HG03066 (cell line): Measurements from ENCODE around the gene BCR.

ENCODE experiments used
- ATAC-seq: cut with Tn5 transposase; IDR thresholded peaks from one replicate; pipeline ENCODE4 v1.9.1; 2021; ENCODE audit warnings: low read depth; ENCODE audit not compliant: unreplicated experiment

Gene BCR

DNA sequence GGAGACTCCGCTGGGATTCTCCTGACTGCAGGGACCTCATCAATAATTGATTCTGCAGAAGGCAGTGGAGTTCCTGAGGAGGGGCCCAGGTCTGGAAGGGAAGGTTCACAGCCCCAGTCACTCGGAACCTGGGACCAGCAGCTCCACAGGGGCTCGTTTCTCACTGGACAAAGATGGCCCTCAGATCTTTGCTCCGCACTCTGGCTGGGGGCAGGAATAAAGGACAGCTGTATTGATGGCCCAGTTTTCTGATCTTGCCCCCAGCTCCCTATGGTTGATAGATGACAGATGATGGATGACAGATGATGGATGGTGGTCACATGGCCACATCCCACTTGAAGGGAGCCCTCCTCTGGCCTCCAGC, 11.3 kb upstream of the BCR start:
- no peak for ATAC-seq

DNA sequence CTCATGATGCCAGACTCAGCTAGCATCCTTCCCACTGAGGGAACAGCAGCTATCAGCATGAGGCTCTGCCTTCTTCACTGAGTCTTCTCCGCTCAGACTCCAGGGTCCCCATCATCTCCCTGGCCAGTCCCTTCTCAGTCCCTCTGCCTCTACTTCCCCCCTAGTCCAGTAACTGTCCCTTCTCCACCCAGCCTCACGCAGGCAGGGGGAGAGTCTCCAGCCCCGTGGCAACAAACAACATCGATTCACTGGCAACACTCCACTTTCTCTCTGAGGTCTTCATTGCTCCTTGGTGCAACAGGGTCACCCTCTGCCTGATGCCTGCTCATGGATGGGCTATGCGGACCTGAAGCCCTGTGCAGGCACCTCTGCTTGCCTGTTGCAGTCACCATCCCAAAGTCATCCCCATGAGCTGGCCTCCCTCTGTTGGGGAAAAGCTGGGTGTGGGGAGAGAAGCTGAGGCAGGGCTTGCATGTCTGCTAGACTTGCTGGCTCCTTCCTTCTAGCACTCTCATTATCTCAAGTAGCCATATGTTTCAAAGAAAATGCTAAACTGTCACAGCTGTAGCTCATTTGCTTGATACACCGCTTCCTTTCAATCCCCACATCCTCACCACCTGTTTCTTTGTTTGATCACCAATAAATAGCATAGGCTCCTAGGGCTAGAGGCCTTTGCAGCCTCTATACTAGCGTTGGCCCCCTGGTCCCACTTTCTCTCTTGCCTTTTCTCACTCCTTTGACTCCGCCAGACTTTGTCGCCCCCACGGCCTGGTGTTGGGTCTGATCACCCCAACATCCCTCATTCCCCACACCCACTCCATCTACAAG, 4.3 kb upstream of the BCR start:
- no peak for ATAC-seq

DNA sequence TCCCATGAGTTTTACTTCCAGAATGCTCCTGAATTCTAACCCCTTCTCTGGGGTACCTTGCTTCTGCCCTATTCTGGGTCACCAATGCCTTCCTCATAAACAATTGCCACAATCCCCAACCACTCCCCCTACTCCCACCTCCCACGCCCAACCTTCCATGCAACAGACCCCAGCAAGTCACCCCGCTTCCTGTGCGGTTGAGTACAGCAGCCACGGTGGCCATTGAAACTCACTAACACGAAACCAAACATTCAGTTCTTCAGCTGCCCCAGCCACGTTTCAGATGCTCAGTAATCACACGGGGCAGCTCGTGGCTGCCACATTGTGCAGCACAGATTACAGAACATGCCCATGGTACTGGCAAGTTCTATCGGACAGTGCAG, 3.7 kb upstream of the BCR start:
- ATAC-seq: no peak

GRCh38 chr22:23177197-23177596, 3.1 kb upstream of the BCR start:
- no peak for ATAC-seq

DNA sequence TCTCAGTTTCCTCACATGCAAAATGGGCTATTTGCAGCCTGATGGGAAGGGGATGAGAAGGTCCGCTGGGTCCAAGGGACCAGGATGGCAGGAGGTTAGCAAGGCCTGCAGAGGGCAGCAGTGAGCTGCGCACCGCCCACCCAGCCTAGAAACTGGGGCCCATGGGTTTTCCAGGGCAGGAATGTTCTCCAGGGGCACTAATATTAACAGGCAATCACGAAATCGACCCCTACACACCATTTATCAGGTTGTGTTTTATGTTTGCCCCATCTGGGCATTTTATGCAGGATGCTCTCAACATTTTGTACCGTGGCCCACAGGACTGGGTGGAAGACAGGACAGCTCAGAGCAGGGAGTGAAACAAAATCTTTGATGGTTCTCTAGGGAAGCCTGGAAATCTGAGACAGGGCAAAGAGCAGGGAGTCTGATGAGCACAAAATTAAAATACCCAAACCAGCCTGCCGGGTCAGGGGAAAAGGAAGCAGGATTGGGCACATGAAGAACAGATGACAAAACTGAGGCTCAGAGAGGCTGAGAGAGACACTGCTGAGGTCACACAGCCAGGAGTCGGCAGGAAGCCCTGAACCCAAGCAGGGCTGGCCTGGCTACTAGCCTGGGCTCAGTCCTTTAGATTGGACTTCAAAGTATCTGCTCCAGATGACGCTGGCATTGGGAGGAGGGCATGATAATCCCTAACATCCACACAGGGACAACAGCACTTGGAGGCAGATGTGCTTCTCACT, 1.6 kb upstream of the BCR start:
- no peak for ATAC-seq

DNA sequence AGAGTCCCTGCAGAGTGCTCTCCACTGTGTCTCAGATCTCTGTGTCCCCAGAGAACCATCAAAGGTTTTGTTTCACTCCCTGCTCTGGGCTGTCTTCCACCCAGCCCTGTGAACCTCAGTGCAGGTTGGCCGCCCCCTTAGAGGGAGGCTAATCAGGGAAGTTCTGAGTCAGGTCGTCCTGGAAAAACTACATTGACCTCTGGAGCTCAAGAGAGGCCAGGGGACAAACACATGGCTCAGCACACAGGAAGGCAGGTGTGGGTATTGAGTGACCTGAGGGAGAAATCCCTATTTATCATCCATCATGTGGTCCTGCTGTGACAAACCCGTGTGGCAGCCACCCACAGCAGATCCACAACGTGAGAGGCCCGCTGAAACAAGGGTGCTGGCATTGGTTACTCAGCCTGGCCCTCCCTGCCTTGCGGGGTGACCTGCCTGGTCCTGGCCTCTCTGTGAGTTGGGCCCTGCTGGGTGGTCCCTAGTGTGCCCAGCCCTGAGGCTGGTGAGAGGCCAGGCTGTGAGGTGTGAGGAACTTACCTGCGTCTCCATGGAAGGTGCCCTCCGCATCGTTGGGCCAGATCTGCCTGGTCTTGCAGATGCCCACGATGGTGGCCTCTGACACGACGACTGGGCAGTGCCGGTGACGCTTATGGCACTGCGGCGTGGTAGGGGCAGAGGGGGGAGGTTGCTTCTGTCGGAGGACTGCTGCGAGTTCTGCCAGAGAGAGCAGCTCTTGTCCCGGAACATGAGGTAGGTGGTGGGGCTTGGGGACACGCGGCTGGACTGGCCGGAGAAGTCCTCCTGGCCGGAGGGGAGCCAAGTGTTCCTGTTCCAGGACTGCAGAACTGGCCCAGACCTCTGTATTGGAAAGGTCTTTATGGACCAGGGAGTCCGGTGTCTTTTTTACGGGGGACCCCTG, 669 bp upstream of the BCR start:
- ATAC-seq: no peak

DNA sequence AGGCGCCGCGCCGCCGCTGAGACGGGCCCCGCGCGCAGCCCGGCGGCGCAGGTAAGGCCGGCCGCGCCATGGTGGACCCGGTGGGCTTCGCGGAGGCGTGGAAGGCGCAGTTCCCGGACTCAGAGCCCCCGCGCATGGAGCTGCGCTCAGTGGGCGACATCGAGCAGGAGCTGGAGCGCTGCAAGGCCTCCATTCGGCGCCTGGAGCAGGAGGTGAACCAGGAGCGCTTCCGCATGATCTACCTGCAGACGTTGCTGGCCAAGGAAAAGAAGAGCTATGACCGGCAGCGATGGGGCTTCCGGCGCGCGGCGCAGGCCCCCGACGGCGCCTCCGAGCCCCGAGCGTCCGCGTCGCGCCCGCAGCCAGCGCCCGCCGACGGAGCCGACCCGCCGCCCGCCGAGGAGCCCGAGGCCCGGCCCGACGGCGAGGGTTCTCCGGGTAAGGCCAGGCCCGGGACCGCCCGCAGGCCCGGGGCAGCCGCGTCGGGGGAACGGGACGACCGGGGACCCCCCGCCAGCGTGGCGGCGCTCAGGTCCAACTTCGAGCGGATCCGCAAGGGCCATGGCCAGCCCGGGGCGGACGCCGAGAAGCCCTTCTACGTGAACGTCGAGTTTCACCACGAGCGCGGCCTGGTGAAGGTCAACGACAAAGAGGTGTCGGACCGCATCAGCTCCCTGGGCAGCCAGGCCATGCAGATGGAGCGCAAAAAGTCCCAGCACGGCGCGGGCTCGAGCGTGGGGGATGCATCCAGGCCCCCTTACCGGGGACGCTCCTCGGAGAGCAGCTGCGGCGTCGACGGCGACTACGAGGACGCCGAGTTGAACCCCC, 798 bp downstream of the BCR start:
- ATAC-seq: no peak

DNA sequence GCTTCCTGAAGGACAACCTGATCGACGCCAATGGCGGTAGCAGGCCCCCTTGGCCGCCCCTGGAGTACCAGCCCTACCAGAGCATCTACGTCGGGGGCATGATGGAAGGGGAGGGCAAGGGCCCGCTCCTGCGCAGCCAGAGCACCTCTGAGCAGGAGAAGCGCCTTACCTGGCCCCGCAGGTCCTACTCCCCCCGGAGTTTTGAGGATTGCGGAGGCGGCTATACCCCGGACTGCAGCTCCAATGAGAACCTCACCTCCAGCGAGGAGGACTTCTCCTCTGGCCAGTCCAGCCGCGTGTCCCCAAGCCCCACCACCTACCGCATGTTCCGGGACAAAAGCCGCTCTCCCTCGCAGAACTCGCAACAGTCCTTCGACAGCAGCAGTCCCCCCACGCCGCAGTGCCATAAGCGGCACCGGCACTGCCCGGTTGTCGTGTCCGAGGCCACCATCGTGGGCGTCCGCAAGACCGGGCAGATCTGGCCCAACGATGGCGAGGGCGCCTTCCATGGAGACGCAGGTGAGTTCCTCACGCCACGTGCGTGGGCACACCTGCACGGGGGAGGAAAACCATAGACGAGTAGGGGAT, 1.5 kb downstream of the BCR start:
- no peak for ATAC-seq

GRCh38 chr22:23182309-23183060, 2.2 kb downstream of the BCR start:
- ATAC-seq: no peak

DNA sequence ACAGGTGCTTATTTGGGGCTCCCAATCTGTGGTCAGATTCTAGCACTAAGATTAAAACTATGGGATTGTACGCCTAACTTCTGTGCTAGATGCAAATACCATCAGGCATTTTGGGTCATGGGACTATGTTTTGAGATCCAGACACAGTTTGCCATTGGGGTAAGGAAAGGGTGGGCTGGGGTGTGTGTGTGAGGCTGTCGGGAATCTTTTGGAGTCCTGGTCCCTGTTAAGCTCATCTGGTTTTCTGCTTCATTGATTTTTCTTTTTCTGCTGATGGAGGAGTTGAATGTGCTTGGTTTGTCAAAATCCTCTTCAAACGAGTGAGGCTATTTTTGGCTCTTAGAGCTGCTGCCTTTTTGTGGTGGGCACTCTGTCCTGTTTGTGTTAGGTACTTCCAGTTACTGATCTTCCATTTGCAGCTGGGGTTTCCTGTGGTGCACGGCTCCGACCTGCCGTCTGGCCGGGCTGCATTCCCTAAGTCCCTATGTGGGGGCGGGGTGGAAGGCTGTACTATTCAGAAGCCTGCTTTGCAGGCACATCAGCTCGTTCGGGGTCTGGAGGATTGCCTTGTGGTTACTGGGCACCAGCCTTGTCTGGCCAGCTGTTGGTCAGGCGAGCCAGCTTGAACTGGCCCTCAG, 2.9 kb downstream of the BCR start:
- no peak for ATAC-seq

DNA sequence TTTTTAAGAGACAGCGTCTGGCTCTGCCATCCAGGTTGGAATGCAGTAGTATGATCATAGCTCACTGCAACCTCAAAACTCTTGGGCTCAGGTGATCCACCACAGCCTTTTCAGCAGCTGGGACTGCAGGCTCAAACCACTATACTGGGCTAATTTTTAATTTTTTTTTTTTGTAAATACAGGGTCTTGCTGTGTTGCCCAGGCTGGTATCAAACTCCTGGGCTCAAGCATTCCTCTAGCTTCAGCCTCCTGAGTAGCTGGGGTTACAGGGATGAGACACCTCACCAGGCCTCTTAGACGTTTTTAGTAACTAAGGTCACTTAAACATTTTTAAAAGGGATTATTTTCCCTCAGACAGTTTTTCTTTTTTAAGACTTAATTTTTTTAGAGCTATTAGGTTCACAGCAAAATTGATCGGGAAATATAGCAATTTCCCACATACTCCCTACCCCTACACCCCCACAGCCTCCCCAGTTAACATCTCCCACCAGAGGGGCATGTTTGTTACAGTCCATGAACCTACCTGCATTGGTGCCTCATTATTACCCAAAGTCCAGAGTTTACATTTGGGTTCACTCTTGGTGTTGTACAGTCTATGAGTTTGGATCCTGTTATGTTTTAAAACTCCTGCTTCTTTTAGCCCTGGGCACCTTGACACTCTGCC, 3.9 kb downstream of the BCR start:
- no peak for ATAC-seq

GRCh38 chr22:23184764-23185113, 4.4 kb downstream of the BCR start:
- no peak for ATAC-seq

DNA sequence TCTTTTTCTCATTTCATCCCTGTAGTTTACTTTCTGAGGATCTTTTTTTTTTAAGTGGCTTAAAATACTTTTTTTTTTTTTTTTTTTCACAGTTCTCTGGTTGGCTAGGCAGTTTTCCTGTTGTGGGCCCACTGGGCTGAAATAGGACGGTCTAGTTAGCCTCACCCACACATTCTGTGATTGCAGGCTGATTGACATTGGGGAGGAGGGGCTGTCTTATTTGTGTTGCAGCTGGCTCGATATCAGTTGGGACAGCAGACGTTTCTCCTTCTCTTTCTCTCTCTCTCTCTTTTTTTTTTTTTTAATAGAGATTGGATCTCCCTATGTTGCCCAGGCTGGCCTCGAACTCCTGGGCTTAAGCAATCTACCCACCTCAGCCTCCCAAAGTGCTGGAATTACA, 6.9 kb downstream of the BCR start:
- ATAC-seq: no peak

GRCh38 chr22:23187871-23188700, 7.8 kb downstream of the BCR start:
- no peak for ATAC-seq

GRCh38 chr22:23190526-23190925, 10.2 kb downstream of the BCR start:
- no peak for ATAC-seq

GRCh38 chr22:23192133-23192532, 11.8 kb downstream of the BCR start:
- no peak for ATAC-seq

GRCh38 chr22:23192558-23192957, 12.2 kb downstream of the BCR start:
- ATAC-seq: no peak
